Fibroblast of pulmonary artery (primary cell): ENCODE measurements around the gene SH3PXD2A.

Source experiments
- DNase-seq: peaks from one replicate; pipeline ENCODE4 v3.0.0-alpha.2; 2010; ENCODE audit warnings: low read depth
- H3K4me3 ChIP-seq: replicated peaks from 2 replicates; pipeline ENCODE4 v1.5.1; 2011; ENCODE audit warnings: low read depth, mild to moderate bottlenecking, control low read depth, low read length, moderate library complexity
- CTCF ChIP-seq: IDR thresholded peaks from 2 replicates; pipeline ENCODE4 v1.5.1; 2011; ENCODE audit warnings: mild to moderate bottlenecking, control low read depth, low read length, inconsistent platforms; ENCODE audit errors: missing control alignments

SH3PXD2A gene

DNA sequence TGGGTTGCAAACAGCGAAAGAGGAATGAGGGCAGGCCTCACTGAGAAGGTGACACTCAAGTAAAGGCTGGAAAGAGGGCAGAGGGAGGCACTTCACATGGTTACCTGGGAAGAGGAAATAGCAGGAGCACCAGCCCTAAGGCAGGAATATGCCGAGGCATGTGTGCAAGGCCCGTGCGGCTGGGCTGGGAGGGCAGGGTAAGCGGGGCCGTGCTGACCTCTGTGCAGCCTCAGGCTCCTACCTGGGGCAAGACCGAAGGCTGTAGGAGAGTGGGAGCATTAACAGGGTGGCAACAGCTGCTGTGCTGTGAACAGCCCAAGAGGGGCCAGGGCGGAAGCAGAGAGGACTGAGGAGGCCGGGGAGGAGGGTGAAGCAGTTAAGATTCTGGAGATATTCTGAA lies 24.0 kb upstream of the SH3PXD2A start:
- TF ChIP-seq CTCF = no peak

GRCh38 chr10:103877861-103878260 lies 22.5 kb upstream of the SH3PXD2A start:
- no peak for TF ChIP-seq CTCF
- H3K4me3 ChIP-seq = no peak overlapping the region
- no peak for DNase-seq

More for the DNA sequence above, 24.0 kb upstream of the SH3PXD2A start:
- H3K4me3 ChIP-seq = no peak overlapping the region
- no peak for DNase-seq

- H3K4me3 ChIP-seq = no peak overlapping the region
- no peak for DNase-seq
- TF ChIP-seq CTCF = no peak
Measured at GRCh38 chr10:103876155-103876554, 20.8 kb upstream of the SH3PXD2A start.

DNA sequence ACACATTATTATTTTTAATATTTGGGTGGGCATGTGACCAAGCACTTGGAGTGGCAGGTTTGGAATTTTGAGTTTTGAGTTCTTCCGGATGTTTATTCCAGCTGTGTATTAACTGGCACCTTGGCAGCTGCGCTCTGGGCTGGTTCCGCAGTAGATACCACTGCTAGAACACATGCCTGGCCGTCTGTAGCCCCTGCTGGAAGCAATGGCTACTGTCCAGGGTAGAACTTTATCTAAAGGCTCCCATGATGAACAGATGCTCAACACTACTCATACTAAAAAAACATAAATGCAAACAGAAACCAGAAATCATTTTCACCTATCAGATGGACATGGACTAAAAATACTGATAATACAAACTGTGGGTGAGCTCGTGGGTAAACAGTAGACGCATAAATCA lies 19.4 kb upstream of the SH3PXD2A start:
- TF ChIP-seq CTCF = no peak
- DNase-seq = no peak
- H3K4me3 ChIP-seq = no peak overlapping the region

GRCh38 chr10:103872137-103872931 lies 17.0 kb upstream of the SH3PXD2A start:
- H3K4me3 ChIP-seq = no peak overlapping the region
- no peak for DNase-seq
- TF ChIP-seq CTCF = no peak

DNA sequence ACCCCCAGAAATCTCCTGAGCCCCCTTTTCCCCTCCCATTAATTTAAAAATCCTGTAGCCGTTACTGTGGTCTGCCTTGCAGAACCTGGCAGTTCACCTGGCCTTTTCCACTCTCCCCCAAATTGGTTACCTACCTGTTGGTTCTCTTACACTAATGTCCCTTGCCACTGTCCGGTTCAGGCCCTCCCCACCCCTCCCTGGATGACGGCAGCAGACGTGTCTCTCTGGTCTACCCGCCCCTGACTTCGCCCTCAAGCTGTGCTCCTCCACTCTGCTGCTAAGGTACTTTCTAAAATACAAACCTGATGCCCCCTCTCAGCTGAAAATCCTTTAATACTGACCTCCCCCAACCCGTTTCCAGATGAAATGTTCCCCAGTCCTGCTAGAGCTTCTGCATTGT lies 15.6 kb upstream of the SH3PXD2A start:
- no peak for DNase-seq
- H3K4me3 ChIP-seq = no peak overlapping the region
- no peak for TF ChIP-seq CTCF

- H3K4me3 ChIP-seq = no peak overlapping the region
- no peak for DNase-seq
- no peak for TF ChIP-seq CTCF
Measured at GRCh38 chr10:103870516-103870915, 15.1 kb upstream of the SH3PXD2A start.
